GM18505 (cell line): ENCODE results near the gene RFX4.
A peak's percentile ranks its signal among the peaks of the same experiment; 100 is the strongest.

Source experiments
- ATAC-seq: cut with Tn5 transposase; IDR thresholded peaks from one replicate; pipeline ENCODE4 v1.9.1; 2021; ENCODE audit not compliant: unreplicated experiment
- POLR2A ChIP-seq: IDR thresholded peaks from 4 replicates; pipeline ENCODE4 v1.6.1; 2011; ENCODE audit warnings: borderline replicate concordance; ENCODE audit not compliant: insufficient read depth, insufficient read length; ENCODE audit errors: extremely low read depth

RFX4 gene

DNA sequence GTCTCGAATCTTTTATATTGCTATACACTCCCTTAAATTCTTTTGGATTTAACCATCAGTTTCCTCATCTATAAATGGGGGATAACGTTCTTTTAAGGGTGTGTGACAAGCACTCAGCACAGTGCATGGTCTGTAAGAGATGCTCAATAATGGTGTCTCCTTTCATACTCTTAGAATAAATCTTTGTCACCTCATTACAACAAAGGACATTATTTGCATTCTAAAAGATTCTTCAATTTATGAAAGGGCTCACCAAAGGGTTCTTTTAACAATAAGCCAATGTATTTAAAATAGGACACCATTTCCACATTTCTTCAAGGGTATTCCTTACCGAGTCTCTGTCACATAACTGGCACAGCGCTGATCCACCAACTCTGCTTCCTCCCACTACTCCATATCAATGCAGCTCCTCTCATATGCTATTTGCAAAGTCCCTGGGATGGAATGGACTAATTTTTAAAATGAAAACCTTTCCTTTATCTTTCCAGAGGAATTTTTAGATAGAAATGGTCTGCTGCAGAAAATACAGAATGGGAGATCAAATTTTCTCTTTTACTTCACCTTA is 162.5 kb downstream of the RFX4 start:
- TF ChIP-seq POLR2A, result no peak
- no peak for ATAC-seq

DNA sequence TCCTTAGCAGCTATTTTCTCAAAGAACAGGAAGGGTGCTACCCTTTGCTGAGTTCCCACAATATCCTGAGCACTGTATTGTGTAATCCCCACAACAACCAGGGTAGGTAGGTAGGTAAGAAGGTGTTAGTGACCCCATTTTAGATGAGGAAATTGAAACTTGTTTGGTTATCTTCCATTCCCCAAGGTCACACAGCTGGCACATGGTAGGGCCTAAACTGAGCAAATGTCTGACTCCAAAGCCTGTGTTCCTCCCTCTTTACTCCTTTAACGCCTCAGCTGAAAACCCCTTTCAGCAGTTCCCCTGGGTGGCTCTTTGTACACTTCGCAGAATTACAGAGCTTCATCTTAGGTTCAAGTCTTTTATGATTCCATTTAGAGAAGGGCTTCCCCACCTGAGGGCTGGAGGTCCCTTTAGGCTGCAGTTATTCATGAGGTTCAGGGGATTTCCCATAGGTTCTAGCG is 165.2 kb downstream of the RFX4 start:
- no peak for TF ChIP-seq POLR2A
- no peak for ATAC-seq

DNA sequence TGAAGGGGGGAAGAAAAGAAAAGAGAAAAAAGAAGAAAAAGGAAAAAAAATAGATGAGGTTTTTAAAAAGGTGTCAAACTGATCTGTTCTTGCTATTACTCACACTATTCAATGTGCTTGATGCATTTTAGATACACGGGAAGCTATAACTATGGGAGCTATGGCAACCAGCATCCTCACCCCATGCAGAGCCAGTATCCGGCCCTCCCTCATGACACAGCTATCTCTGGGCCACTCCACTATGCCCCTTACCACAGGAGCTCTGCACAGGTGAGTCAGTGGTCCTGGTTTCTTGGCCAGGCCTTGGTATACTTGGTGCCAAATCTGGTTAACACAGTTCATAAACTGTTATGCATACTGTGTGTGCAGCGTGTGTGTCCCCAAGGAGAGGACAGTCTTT is 167.7 kb downstream of the RFX4 start:
- no peak for ATAC-seq
- no peak for TF ChIP-seq POLR2A

DNA sequence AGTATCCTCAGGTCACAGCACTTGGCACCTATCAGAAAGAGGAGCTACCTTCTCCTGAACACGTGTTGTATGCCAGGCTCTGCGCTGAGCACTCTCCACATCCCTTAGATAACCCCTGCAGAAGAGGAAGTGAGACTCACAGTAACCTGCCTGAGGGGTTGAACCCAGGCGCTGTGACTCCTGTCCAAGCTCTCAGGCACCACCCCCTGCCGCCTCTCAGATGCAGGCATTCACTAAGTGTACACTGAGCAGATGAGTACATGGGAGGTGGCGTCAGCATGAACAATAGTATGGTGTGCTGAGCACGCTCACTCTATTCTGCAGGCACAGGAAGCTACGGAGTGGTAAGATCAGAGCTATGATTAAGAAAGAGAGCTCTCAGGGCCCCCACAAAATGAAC is 170.7 kb downstream of the RFX4 start:
- TF ChIP-seq POLR2A, result no peak
- peak; percentile 98 for ATAC-seq

DNA sequence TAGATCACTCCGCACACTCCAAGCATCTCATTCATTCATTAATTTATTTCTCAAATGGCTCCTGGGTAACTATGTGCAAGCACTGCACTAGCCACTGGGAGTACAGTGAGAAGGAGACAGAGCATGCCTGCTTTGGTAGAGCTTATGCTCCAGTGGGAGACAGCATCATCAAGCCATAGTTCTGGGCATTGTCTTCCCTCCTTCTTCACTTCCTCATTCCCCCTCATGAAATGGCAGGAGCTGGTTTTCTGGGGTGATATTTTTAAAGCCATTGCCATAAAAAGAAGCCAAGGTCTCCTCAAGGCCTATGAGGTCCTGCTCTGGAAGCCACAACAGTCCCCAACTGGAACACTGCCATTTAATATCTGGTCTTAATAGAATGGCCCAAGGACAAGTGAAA is 171.5 kb downstream of the RFX4 start:
- no peak for ATAC-seq
- TF ChIP-seq POLR2A, result no peak

- TF ChIP-seq POLR2A, result no peak
- no peak for ATAC-seq
Measured at GRCh38 chr12:106757623-106758348, 175.0 kb downstream of the RFX4 start.

DNA sequence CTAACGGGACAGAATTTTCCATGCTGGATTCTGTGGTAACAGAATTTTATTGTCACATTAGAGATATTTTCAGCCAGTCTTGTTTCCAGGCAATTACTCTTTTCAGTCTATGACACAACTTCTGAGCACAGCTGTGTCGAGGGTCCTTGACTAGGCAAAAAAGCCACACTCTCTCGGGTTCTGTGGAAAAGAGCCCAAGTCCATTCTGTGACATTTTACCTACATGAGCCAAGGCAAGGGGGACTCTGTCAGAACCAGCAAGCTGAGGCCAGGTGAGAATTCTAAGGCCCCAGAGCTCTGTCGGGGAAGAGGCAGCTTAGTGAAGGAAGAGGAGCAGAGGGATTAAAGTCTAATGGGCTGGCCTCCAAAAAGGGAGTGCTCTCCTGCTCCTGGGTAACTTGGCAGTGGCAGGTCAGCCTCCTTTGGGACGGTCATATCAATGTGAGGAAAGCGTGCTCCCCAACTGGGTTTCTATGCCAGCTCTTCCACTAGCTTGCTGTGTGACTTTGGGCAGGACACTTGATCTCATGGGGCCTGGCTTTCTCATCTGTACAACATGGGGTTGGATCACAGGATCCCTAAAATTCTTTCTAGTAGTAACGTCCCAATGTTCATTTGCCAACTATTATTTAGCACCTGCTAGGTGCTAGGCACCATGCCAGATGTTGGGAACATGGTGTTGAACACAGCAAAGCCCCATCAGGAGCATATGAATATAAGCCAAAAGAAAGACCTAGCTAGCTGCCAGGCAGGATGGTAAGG is 175.7 kb downstream of the RFX4 start:
- TF ChIP-seq POLR2A, result no peak
- ATAC-seq, result no peak

DNA sequence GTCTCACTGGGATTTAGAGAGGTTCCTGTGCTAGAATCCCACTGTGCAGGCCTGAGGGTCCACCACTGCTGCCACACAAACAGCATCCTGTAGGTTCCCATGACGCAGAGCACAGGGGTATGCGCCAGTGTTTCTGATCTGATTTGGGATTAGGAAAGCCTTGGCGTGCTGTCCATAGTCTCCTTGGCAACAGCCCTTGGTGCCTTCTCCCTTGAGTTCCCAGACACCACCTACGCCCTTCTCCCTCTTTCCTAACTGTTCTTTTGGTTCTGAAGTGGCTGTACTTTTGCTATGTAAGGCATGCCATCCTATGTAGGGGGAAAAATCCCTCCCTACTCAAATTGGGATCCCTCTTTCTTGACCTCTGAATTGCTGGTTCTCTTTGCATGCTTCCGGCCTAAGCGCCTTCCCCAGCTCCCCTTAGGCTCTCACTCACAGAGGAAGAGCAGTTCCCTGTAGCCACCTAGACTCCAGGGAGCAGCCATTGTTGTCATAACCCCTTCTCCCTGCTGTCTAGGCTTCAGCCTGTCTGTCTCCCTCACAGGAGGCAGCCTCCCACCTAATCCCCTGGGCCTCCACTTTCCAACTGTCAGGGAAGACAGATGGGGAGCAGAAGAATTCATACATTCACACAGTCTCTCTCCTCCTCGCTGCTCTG is 176.9 kb downstream of the RFX4 start:
- ATAC-seq, result peak; percentile 11
- no peak for TF ChIP-seq POLR2A

- peak; percentile 96 for ATAC-seq
- peak; percentile 77 for TF ChIP-seq POLR2A
Measured at GRCh38 chr12:106760184-106760531, 177.4 kb downstream of the RFX4 start.

GRCh38 chr12:106764220-106764619 is 181.4 kb downstream of the RFX4 start:
- TF ChIP-seq POLR2A, result no peak
- ATAC-seq, result no peak

DNA sequence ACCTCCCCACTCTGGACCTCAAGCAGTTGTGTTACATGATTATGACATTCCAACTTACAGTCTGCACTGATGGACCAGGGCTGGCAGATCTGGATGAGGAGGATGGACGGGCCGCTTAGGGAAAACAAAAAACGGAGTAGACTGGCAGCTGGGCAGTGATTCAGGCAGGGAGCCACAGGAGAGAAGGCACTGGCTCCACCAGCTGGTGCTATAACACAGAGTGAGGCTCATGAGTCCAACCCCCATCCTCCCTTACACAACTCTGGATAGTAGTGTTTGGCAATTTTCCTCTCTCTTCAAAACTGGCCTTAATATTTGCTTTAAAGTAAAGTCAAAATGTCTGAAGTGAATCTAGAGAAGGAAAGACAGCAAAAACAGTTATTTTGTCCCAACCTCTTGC is 181.9 kb downstream of the RFX4 start:
- no peak for ATAC-seq
- no peak for TF ChIP-seq POLR2A

DNA sequence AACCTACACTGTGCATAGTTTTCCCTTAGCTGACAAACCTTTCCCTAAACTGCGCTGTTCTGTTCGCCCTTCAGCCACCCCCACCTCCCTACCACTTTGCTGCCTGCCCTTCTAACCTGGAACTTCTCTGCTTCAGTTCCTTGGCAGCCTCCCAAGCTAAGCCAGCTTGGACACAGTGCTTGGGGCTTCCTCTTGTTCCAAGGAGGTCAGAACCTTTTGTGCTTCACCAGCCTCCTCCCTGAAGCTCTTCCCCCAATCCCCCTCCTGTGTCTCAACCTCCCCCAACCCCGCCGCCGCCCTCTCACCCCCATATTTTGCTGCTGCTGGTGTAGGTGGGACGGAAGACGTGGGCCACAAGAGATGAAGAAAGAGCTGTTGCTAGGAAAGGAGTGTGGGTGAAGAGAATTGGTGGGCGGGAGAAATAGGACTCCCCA is 183.6 kb downstream of the RFX4 start:
- no peak for ATAC-seq
- TF ChIP-seq POLR2A, result no peak

GRCh38 chr12:106767206-106767605 is 184.4 kb downstream of the RFX4 start:
- no peak for TF ChIP-seq POLR2A
- ATAC-seq, result no peak
